ENCODE measurements around the gene KIRREL2. TPM values are rescaled to one million over a fixed set of nuclear protein-coding genes. Genes with fewer than 3 reads are reported as not detected.
A peak's percentile ranks its signal among the peaks of the same experiment; 100 is the strongest.

The KIRREL2 gene
- total and polyA plus RNA-seq, 9 of the 15 experiments (the other 6 are each of a cell fraction or from before 2014, with no cell fraction given) = 0.01 to 0.12 (median 0.09) TPM; not detected in 4

DNA sequence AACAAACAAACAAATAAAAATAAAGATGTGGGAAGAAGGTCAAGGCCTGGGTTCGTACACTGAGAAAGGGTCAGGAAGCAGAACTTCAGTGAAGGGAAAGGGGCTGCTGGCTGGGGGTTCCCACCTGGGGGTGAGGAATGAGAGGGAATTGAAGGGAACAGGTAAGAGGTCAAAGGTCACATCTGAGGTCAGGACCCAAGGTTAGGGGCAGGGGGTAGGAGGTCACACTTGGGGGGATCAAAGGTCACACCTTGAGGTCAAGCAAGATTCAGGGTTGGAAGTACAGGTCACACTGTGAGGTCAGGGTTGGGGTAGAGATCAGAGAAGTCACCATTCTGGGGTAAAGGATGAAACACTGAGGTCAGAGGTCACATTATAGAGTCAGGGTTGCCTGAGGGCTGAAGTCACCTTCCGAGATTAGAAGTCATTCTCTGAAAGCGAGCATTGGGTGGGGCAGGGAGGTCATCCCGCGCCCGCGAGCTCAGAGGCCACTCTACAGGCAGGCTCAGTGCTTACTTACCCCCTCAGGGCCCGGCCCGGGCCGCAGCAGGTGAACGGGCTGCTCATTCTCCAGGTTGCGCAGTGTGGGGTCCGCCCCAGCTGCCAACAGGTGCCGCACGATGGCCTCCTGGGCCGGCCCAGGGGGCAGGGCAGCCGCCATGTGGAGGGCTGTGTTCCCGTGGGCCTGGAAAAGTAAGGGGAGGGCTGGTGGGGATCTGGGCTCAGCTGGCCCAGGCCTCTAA lies 32.8 kb downstream of the KIRREL2 start (continued):
- TF ChIP-seq SOX6 (IDR thresholded peaks at IDR 0.05) (no peak), ELF4 (CRISPR knock-in tag; IDR thresholded peaks at IDR 0.05) (no peak), RCOR1 (IDR thresholded peaks at IDR 0.05; ENCODE audit: borderline replicate concordance in 1 of 2, low read depth in 2 of 2, low read length in 2 of 2) (no peak), PTTG1 (tag; IDR thresholded peaks at IDR 0.05; ENCODE audit: low read depth) (no peak), NCOA1 (IDR thresholded peaks at IDR 0.05; ENCODE audit: low read depth) (no peak), ZBTB7A (IDR thresholded peaks at IDR 0.05; ENCODE audit: borderline replicate concordance, control insufficient read depth, low read depth, low read length) (peak; percentile 39; the same call in 1 of the 2 replicates)
- TF ChIP-seq, protein P1, sequence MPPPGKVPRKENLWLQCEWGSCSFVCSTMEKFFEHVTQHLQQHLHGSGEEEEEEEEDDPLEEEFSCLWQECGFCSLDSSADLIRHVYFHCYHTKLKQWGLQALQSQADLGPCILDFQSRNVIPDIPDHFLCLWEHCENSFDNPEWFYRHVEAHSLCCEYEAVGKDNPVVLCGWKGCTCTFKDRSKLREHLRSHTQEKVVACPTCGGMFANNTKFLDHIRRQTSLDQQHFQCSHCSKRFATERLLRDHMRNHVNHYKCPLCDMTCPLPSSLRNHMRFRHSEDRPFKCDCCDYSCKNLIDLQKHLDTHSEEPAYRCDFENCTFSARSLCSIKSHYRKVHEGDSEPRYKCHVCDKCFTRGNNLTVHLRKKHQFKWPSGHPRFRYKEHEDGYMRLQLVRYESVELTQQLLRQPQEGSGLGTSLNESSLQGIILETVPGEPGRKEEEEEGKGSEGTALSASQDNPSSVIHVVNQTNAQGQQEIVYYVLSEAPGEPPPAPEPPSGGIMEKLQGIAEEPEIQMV (tag; conservative IDR thresholded peaks at IDR 0.05; ENCODE audit: low read depth) = no peak
- TF ChIP-seq, protein P2, sequence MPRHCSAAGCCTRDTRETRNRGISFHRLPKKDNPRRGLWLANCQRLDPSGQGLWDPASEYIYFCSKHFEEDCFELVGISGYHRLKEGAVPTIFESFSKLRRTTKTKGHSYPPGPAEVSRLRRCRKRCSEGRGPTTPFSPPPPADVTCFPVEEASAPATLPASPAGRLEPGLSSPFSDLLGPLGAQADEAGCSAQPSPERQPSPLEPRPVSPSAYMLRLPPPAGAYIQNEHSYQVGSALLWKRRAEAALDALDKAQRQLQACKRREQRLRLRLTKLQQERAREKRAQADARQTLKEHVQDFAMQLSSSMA (CRISPR knock-in tag; IDR thresholded peaks at IDR 0.05) = no peak
